Activated CD8-positive, alpha-beta memory T cell treated with anti-CD3 and anti-CD28 coated beads for 24 hours (primary cell): Measurements from ENCODE around the gene PTPRJ.

ENCODE experiments used
- DNase-seq: peaks from one replicate; pipeline ENCODE4 v3.0.0-alpha.2; 2020

Gene PTPRJ

DNA sequence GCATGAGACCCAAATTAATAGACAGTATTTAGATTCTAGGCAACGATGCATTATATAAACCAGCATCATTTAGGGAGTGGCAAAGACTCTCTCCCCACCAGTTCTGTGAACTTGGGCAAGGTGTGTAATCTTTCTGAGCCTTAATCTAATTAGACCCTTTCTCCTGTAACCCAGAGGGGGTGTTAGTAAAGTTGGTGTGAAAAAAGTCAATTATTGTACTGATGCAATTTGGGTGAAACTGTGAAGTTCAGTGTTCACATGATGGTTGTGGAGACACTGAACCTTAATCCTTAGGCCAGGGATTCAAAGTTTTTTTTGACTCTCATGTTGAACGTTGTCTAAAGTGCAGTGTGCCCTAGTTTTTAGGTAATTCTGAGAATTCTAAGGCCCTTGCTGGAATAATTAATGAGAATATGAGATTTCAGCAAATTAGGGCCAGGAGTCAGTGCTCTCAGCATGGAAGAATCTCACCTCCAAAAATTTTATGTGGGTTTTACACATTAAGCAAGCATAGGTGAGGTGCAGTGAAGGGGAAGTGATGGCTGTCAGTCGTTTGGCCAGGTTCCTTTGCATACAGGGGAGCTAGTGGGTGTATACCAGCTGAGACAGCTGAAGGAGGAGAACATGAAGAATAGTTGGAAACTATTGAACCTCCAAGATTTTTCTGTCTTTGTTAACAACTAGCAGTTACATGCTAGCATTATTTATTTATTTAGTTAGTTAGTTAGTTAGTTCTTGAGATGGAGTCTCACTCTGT lies 94.2 kb downstream of the PTPRJ start:
- no peak for DNase-seq

GRCh38 chr11:48075637-48076036 lies 95.3 kb downstream of the PTPRJ start:
- DNase-seq = no peak

DNA sequence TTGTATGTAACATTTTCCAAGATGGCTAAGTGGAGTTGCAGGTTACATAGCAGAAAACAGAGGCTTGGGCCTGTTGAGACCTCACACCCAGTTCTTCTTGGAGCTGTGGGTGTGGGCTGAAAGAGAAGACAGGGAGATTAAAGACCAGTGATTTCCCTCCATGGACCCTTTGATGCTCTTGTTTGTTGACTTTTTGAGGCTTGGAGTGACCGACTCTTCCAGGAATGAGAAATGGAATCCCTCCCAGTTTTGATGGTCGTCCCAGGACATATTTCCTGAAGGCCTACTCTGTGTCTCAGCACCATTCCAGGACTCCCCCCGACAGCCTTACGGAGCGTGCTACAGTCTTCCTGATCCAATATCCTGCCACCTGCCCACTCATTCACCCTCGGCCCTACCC lies 96.9 kb downstream of the PTPRJ start:
- no peak for DNase-seq

GRCh38 chr11:48078689-48079088 lies 98.3 kb downstream of the PTPRJ start:
- DNase-seq = no peak

DNA sequence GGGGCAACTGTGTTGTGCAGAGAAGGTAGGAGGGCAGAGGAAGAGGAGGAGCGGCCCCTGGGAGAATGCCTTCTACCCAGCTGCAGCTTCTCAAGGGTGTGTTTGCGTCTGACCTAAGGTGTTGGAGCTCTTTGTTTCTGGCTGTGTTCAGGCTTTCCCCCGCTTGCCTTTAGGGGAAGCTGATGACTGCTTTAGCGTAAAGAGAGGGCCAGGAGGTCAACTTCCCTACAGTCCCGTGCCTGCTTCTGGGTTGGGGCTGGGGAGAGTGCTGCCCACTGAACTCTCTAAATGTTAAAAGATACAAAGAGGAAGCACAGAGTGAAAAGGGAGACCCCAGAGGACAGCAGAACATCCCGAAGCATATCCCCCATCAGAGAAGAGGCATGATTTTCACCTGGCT lies 99.2 kb downstream of the PTPRJ start:
- no peak for DNase-seq

GRCh38 chr11:48080301-48080861 lies 100.0 kb downstream of the PTPRJ start:
- DNase-seq = no peak

DNA sequence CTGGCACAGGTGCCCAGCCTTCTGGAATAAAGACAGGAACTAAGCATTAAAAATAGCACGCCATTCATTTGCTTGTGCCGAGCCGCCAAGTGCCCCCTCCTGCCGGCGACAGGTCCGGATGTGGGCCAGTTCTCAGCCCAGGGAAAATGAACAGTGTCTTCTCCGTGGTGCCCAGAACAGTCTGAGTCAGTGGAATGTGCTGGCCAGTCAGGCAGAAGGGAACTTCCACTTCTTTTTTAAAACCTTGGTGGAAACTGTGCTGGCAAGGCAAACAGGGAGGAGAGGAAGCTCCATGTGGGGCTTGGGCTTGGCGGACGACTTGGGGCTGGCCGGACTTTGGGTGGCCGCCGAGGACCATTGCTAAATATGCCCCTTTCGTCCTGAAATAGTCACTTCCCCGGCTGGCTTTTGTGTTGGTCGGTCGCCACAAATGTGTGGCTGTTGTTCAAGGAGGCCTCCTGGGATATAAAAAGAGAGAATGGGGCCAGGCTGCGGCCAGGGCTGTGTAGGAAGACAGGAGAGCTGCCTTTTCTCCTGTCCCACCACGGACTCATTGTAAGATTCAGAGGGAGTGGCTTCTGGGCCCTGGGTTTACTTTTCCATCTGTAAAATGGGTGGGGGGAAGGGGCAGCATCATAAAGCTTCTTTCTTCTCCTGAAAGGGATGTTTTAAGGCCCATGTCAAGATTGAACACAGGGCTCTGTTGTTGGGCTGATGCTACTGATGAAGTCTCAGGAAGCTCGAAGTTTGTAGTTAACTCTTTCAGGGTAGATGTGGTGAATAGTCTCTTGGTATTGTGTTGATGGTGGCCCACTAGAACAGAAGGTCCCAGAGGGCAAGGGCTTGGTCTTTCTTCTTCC lies 101.0 kb downstream of the PTPRJ start:
- no peak for DNase-seq

DNA sequence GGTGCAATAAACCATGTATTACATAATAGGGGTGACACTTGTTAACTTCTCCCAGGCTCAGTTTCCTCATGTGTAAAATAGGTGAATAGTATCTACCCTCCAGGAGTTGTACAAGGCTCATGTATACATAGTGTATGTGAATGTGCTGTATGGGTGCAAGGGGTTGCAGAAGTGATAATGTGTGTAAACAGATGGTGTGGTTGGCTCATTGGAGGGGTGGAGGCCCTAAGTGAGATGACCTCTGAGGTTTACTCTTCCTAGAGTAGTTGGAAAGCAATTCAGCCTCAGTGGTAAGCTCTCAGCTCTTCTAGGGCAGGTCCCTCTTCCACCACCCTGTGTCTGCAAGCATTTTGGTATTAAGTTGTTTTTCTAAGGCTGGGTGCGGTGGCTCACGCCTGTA lies 102.4 kb downstream of the PTPRJ start:
- DNase-seq = no peak

GRCh38 chr11:48083421-48083820 lies 103.1 kb downstream of the PTPRJ start:
- no peak for DNase-seq

DNA sequence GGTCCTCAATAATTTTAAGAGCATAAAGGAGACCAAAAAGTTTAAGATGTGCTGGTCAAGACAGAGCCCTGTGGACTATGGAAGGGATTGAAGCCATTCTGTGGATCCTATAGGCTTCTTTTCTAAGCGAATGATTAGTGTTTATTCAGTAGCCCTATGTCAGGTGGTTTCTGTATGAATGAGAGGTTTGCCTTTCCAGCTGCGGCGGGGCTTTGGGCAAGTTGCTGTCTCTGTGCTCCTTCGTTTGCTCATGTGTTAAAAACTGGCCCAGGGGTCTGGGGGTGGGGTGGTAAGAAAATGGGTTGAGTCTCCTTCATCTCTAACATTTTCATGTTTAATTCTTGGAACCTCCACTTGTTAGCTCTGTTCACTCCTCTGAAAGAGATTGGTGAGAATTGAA lies 105.3 kb downstream of the PTPRJ start:
- DNase-seq = no peak

DNA sequence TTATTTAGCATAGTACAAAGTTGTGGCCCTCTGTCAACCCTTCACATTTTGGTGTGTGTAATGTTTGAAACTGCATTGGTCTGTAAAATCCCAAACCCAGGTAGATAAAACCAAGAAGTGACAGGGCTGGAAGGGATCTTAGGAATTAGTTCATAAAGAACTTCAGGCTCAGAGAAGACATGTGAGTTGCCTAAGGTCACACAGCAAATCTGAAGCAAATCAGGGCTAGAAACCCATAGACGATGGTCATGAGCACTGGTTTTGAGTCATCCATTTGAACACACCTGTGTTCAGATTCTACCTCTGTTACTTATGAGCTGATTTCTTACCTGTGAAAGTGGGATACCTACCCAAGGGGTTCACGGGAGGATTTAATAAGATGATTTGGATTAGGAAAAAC lies 107.1 kb downstream of the PTPRJ start:
- DNase-seq = no peak

- no peak for DNase-seq
Observed at GRCh38 chr11:48087974-48088681, 107.8 kb downstream of the PTPRJ start.

DNA sequence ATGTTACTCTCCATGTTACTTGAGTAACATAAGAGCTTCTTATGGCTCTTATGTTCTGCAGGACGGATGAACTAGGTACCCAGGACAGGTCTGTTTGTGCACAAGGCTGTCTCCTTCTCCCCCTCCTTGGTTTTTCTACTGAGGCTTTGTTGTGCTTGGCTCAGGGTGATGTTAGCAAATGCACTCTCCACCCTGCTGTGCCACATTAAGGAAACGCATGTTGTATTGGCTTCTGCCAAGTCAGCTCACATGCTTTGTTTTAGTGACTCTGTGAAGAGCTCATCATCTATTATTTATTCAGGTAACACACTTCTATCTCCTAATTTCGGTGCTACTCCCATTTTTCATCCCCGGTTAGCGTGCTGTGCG lies 108.3 kb downstream of the PTPRJ start:
- no peak for DNase-seq

DNA sequence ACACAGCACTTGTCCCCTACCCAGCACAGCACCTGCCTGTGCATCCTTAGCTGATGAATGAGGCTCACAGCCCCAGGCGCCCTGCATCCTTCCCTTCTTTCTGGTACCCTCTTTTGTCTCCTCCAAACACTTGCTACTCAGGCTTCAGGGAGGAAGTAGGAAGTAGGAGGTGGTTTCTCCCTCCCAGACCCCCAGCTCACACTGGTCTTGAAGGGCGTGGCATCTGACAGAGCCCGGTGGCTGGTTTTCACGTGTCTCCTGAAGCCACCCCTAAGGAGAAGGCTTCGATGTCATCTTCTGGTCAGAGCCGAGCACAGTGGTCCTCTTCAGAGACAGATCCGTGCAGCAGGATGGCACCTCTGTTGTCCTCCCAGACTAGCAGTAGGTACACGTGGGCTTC lies 109.8 kb downstream of the PTPRJ start:
- peak; percentile 53 for DNase-seq

- no peak for DNase-seq
Observed at GRCh38 chr11:48091426-48092102, 111.2 kb downstream of the PTPRJ start.

DNA sequence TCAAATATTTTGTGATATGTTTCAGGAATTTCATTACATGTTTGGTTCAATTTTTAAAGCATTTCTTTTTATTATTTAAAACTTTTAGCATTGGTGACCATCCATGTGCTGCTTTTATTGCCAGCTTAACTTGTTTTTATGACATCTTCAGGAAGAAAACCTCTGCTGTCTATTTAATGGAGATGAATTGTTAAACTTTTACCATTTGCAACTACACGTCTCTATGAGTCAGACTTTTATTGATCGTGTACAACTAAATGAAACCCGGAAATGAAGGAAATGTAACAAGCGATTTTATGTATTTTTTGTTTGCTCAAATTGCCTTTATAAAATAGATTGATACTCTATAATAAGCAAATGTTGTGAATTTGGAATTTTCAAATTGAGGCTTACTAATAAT lies 113.0 kb downstream of the PTPRJ start:
- no peak for DNase-seq

DNA sequence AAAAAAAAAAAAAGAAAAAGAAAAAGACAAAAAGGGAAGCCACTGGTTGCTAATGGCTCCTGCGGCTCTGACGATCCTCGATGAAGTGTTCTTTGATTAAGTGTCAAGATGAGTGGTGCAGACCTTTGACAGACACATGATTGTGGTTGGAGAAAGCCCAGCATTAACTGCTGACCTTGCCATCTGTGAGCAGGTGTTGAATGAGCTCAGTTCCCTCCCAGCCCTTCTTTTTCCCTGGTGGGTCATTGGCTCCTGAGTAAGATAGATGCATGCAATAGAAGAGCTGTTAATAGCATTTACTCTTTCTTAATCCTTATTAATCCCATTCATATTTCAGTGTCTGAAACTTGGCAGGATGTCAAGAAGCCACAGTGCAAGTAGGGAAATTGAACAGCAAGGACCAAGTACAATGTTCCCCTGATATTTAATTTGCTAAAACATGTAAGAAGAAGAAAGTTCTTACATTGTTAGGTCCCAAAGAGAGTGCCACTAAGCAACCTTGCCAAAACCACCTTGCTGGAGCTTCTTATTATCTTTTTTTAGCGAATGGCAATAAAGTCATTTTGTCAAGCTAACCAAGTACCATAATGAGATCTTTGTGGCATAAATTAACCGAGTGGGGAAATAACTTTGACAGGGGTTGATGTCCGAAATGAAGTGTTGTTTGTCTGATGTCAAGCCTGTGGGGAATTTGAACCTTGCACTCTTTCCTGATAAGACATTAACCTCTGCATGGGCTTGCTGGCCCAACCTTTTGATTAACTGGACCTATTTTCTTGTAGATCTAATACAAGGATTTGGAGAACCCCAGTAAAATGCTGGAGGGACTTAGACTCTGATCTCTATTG lies 113.7 kb downstream of the PTPRJ start:
- DNase-seq = no peak

DNA sequence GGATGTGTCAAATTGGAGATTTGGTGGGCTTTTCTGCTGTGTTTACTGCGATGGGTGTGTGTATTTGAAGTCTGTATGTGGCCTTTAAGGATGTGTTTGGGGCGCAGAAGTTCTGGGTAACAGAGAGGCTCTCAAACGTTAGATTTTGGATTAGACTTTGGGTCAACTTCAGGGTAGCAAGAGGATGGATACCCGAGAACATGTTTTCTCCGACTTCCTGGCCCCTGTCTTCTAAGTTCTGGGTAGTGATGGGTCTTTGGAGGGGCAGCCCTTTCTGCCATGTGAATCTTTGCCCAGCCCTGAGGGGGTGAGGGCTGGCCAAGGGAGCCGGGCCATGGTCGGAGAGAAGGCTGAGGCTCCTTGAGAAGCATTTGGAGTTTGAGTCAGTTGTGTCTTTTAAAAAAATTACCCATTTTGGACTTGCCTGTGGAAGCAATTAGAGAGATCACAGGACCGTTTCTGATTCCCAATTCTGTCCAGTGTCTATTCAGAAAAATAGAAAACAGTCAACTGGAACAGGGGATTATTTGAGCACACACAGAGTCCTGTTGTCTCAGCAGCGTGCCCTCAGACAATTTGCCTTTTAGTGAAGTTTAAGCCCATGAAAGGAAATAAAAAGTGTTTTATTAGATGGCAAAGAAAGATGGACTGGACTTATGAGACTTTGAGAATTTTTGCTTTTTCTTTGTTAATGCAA lies 114.4 kb downstream of the PTPRJ start:
- DNase-seq = no peak

DNA sequence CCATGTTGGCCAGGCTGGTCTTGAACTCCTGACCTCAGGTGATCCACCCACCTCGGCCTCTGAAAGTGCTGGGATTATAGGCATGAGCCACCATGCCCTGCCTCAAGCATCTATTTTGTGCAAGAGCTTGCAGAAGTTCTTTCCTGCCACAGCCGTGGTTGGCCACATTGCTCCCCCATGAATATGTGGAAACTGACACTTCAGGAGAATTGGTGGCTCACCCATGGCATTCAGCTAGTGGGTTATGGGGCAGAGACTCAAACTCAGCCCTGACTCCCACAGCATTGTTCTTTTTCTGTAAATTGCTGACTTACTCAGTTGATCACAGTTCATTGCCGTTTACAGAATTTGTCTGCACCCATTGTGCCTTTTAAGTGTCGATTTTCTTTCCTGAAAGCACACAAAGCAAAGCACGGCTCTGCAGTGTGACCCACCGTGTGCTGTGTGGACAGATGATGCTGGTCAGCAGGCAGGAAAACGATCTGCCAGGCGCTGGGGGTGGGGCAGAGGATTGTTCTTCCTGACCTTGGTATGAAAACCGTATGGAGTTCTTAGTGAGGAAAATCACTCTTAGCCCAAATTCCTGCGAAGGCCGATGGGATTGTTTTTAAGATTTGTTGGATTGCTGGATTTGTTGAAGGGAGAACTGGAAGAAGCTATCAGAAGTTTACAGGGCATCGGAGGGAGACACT lies 115.6 kb downstream of the PTPRJ start:
- peak; percentile 54 for DNase-seq
